Gastroesophageal sphincter (tissue), 3 donors: ENCODE results near the gene CACNA1D.

Source experiments
- CTCF ChIP-seq, 4 experiments: fragments of 200-600 bp in 2 of 4; fragments of 450-650 bp in 2 of 4; sonication (generic) in 1 of 4; IDR thresholded peaks; one replicate each; pipeline ENCODE4 v1.5.1; 2017 to 2019; ENCODE audit warnings: antibody characterized with exemption in 4 of 4, mild to moderate bottlenecking in 2 of 4, moderate library complexity in 2 of 4
- POLR2A ChIP-seq, 2 donors: fragments of 450-650 bp; IDR thresholded peaks; one replicate each; pipeline ENCODE4 v1.6.1; 2017; ENCODE audit warnings: antibody characterized with exemption in 2 of 2, mild to moderate bottlenecking in 2 of 2, moderate library complexity in 1 of 2
- POLR2AphosphoS5 ChIP-seq: sonication (generic); formaldehyde crosslinking; IDR thresholded peaks from one replicate; pipeline ENCODE4 v1.6.1; 2017; ENCODE audit warnings: antibody characterized with exemption

GRCh38 chr3:53629402-53629723, 135.0 kb downstream of the CACNA1D start:
- TF ChIP-seq CTCF (IDR thresholded peaks at IDR 0.05), result no peak
- TF ChIP-seq POLR2A (IDR thresholded peaks at IDR 0.05), result no peak
- no peak for TF ChIP-seq POLR2AphosphoS5
